Natural killer cell treated with Interleukin-12 subunit alpha and Interleukin-12 subunit beta and Interleukin-15 and Interleukin-18, amount 100 ng/mL, for 72 hours (primary cell): ENCODE measurements around the gene CYP2A7. TPM values are rescaled to one million over a fixed set of nuclear protein-coding genes. Genes with fewer than 3 reads are reported as not detected.
"Not testable (repeated sequence)": the region's sequence is repeated elsewhere in the genome, so short reads cannot be mapped to it uniquely, and the experiment has no call there.

ENCODE experiments used
- ATAC-seq, 2 donors: fragments of 150-1000 bp; cut with Tn5 transposase in 1 of 2; sonication (Bioruptor Pico), chemical (Tn5 transposase) in 1 of 2; 2 replicates each; pipeline ENCODE4 v1.10.0; 2021
- DNase-seq: peaks from one replicate; pipeline ENCODE4 v3.0.0; 2022; ENCODE audit warnings: low spot score
- H3K27ac Mint-ChIP-seq, 2 donors: 1 replicate in 1 of 2; 2 replicates in 1 of 2; pipeline ENCODE4 v1.8.0; 2022; ENCODE audit warnings: mixed read lengths in 2 of 2, mild to moderate bottlenecking in 1 of 2, moderate library complexity in 1 of 2
- H3K27me3 Mint-ChIP-seq, 2 donors: 1 replicate in 1 of 2; 2 replicates in 1 of 2; pipeline ENCODE4 v1.8.0; 2022; ENCODE audit warnings: mixed read lengths in 2 of 2
- H3K36me3 Mint-ChIP-seq: one replicate; pipeline ENCODE4 v1.8.0; 2022; ENCODE audit warnings: mixed read lengths
- H3K4me1 Mint-ChIP-seq, 2 donors: 1 replicate in 1 of 2; 2 replicates in 1 of 2; pipeline ENCODE4 v1.8.0; 2022; ENCODE audit warnings: low read depth in 2 of 2, mixed read lengths in 2 of 2, mild to moderate bottlenecking in 1 of 2
- H3K4me3 Mint-ChIP-seq: one replicate; pipeline ENCODE4 v1.8.0; 2022; ENCODE audit warnings: mixed read lengths
- H3K9me3 Mint-ChIP-seq: 2 replicates; pipeline ENCODE4 v1.8.0; 2022; ENCODE audit warnings: mixed read lengths
- total RNA-seq, 2 donors: library from RNA; stranded (reverse); gene quantifications; one replicate each; pipeline ENCODE4 v1.2.3, GENCODE V29; 2022

Gene CYP2A7
- total RNA-seq, 2 donors from 2014 or later = not detected

DNA sequence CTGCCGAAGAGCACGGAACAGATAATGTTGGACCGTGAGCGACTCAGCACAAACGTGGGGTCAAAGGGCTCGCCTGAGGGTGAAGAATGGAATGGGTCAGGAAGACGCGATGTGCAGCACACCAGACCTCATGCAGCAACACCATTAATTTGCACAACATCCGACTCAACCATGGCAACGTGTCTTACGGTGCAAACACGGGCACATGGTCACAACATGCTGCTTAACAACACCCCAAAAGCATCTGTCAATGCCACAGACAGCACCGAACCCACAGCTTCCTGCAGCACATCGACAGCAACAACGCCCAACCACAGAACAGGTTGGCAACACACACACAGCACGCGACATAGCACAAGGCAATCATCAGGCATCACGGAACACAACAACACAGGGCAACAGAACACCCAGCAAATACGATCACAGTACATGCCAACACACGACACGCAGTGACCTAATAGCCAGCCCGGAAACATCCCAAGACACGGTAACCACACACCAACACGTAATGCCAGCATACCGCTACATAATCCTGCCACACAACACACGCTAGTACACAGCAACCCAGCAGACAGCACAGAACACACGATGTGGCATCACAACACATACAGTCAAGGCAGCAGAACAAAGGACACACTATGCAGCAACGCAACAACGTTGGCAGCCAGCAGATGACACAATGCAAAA lies 55.2 kb downstream of the CYP2A7 start:
- Mint-ChIP-seq H3K4me3 (peak overlapping the region; percentile 53), H3K27ac (peak overlapping the region in 1 of 2 donors; percentile 62), H3K4me1 (peaks cover 37 to 41% of the 10 kb centered on the region in 2 donors)
- ATAC-seq = peak; percentile 71 to 84
- not testable (repeated sequence) for H3K27me3 Mint-ChIP-seq, H3K9me3 Mint-ChIP-seq, DNase-seq, H3K36me3 Mint-ChIP-seq

DNA sequence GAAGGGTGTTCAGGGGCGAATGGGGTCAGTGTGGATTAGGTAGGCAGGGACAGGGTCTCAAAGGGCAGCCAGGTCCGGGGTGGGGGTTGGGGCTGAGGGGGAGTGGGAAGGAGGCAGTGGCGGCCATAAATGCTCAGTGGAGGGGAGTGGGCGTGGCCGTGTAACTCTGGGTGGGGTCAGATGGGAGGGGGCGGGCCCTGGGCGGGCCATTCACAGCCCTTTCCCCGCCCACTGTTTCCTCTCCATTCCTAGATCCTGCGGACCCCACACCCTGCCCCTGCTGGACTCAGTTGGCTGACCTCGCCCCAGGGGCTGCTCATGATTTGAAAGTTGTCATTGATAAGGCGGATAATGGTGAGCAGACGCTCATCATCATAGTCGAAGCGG lies 55.7 kb downstream of the CYP2A7 start:
- H3K9me3 Mint-ChIP-seq, ATAC-seq, H3K36me3 Mint-ChIP-seq, H3K27me3 Mint-ChIP-seq, DNase-seq: not testable (repeated sequence)
- peaks cover 37 to 41% of the 10 kb centered on the region in 2 donors for H3K4me1 Mint-ChIP-seq
- peak overlapping the region in 1 of 2 donors; percentile 62 for H3K27ac Mint-ChIP-seq
- peak overlapping the region; percentile 53 for H3K4me3 Mint-ChIP-seq

DNA sequence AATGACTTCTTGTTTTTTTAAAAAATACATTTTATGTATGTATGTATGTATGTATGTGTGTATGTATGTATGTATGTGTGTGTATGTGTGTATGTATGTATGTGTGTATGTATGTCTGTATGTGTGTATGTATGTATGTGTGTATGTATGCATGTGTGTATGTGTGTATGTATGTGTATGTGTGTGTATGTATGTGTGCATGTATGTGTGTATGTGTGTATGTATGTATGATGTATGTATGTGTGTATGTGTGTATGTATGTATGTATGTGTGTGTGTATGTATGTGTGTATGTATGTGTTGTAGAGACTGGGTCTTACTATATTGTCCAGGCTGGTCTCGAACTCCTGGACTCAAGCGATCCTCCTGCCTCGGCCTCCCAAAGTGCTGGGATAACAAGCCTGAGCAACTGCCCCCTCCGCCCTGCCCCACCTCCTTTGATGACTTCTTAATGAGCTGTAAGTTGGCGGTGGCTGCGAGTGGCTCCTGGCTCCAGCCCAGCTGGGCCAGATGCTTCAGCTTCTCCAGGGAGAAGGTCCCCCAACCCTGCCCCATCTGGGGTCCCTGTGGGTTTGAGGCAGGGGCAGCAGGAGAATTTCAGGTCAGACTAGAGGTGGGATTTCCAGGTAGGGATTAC lies 56.5 kb downstream of the CYP2A7 start:
- not testable (repeated sequence) for H3K27ac Mint-ChIP-seq, ATAC-seq, H3K4me3 Mint-ChIP-seq, H3K27me3 Mint-ChIP-seq, H3K9me3 Mint-ChIP-seq, DNase-seq, H3K36me3 Mint-ChIP-seq
- peaks cover 37 to 41% of the 10 kb centered on the region in 2 donors for H3K4me1 Mint-ChIP-seq

Other genes starting within 250 kb of the CYP2A7 start
- gene NUMBL, start 191.6 kb downstream of the CYP2A7 start, total RNA-seq = 10 to 100 TPM in 1 of 2 donors, 1 to 10 TPM in 1; 6.6 to 13.9 TPM
- 10 to 100 TPM; 28.7 to 41.7 TPM for gene COQ8B, start 165.3 kb downstream of the CYP2A7 start, total RNA-seq
- 10 to 100 TPM in 1 of 2 donors, 1 to 10 TPM in 1; 9.0 to 10.3 TPM for gene ITPKC, start 165.1 kb downstream of the CYP2A7 start, total RNA-seq
- gene ACTMAP, start 131.8 kb downstream of the CYP2A7 start, total RNA-seq = 10 to 100 TPM; 10.9 to 16.6 TPM
- 100 to 1,000 TPM in 1 of 2 donors, 10 to 100 TPM in 1; 95.5 to 191 TPM for gene SNRPA, start 131.0 kb downstream of the CYP2A7 start, total RNA-seq
- 1 to 10 TPM; 1.1 to 2.4 TPM for gene MIA, start 106.7 kb downstream of the CYP2A7 start, total RNA-seq
- gene RAB4B, start 104.0 kb downstream of the CYP2A7 start, total RNA-seq = 100 to 1,000 TPM in 1 of 2 donors, 10 to 100 TPM in 1; 83.3 to 128 TPM
- 100 to 1,000 TPM; 119 to 136 TPM for gene EGLN2, start 83.0 kb downstream of the CYP2A7 start, total RNA-seq
- gene CYP2A6, start 31.8 kb downstream of the CYP2A7 start, total RNA-seq = not detected
- not detected for gene CYP2B6, start 109.1 kb upstream of the CYP2A7 start, total RNA-seq
- not detected for gene CYP2A13, start 206.2 kb upstream of the CYP2A7 start, total RNA-seq
- gene CYP2F1, start 232.2 kb upstream of the CYP2A7 start, total RNA-seq = not detected